Liver (tissue), 9 donors: Measurements from ENCODE around the gene BEST1. TPM values are rescaled to one million over a fixed set of nuclear protein-coding genes. Genes with fewer than 3 reads are reported as not detected.

Experiments used
- DNase-seq: peaks from one replicate; pipeline ENCODE4 v3.0.0-alpha.2; 2017; ENCODE audit warnings: low spot score
- H3K27ac ChIP-seq, 2 donors: one replicate each; pipeline ENCODE4 v1.7.0; 2013; ENCODE audit warnings: inconsistent platforms in 2 of 2, low read length in 2 of 2, control low read depth in 1 of 2, low read depth in 1 of 2, mild to moderate bottlenecking in 1 of 2
- H3K27me3 ChIP-seq, 4 donors: one replicate each; pipeline versions ENCODE4 v1.6.1 to v1.7.0; 2013; ENCODE audit warnings: low read length in 3 of 4, inconsistent platforms in 1 of 4, mild to moderate bottlenecking in 1 of 4, moderate library complexity in 1 of 4; ENCODE audit not compliant: control insufficient read depth in 4 of 4, insufficient read depth in 4 of 4
- H3K36me3 ChIP-seq, 4 donors: one replicate each; pipeline versions ENCODE4 v1.6.1 to v1.7.0; 2013; ENCODE audit warnings: low read length in 3 of 4, mild to moderate bottlenecking in 3 of 4, low read depth in 1 of 4, moderate library complexity in 1 of 4; ENCODE audit not compliant: control insufficient read depth in 4 of 4, insufficient read depth in 3 of 4
- H3K4me1 ChIP-seq, 4 donors: one replicate each; pipeline versions ENCODE4 v1.6.1 to v1.7.0; 2013; ENCODE audit warnings: low read length in 3 of 4, mild to moderate bottlenecking in 3 of 4, moderate library complexity in 1 of 4; ENCODE audit not compliant: control insufficient read depth in 4 of 4, insufficient read depth in 4 of 4
- H3K4me3 ChIP-seq, 3 donors: one replicate each; pipeline versions ENCODE4 v1.6.1 to v1.7.0; 2013; ENCODE audit warnings: low read length in 3 of 3, control low read depth in 1 of 3, low read depth in 1 of 3, mild to moderate bottlenecking in 1 of 3
- H3K9ac ChIP-seq, 2 donors: one replicate each; pipeline ENCODE4 v1.7.0; 2013; ENCODE audit warnings: low read length in 2 of 2, mild to moderate bottlenecking in 2 of 2, moderate library complexity in 2 of 2, control low read depth in 1 of 2, low read depth in 1 of 2
- H3K9me3 ChIP-seq, 4 donors: one replicate each; pipeline versions ENCODE4 v1.6.1 to v1.7.0; 2013; ENCODE audit warnings: low read length in 3 of 4; ENCODE audit not compliant: control insufficient read depth in 4 of 4
- ATF3 ChIP-seq: IDR thresholded peaks from 2 replicates; pipeline ENCODE4 v1.6.1; 2016; ENCODE audit warnings: antibody characterized with exemption
- CTCF ChIP-seq: fragments of 150-350 bp; IDR thresholded peaks from 2 replicates; pipeline ENCODE4 v1.5.1; 2017; ENCODE audit warnings: improper control_type of control experiment, low read depth, low read length; ENCODE audit not compliant: missing input control
- EGR1 ChIP-seq, 2 donors: IDR thresholded peaks; 2 replicates each; pipeline ENCODE4 v1.6.1; 2016 to 2018; ENCODE audit warnings: antibody characterized with exemption in 2 of 2, low read depth in 2 of 2
- FOXA1 ChIP-seq: IDR thresholded peaks from 2 replicates; pipeline ENCODE4 v1.6.1; 2016; ENCODE audit warnings: antibody characterized with exemption
- FOXA2 ChIP-seq: IDR thresholded peaks from 2 replicates; pipeline ENCODE4 v1.6.1; 2016; ENCODE audit warnings: antibody characterized with exemption
- GABPA ChIP-seq, 2 donors: IDR thresholded peaks in 1 of 2; conservative IDR thresholded peaks in 1 of 2; 2 replicates each; pipeline ENCODE4 v1.6.1; 2016; ENCODE audit warnings: antibody characterized with exemption in 2 of 2, mild to moderate bottlenecking in 1 of 2, moderate library complexity in 1 of 2
- HNF4G ChIP-seq: IDR thresholded peaks from 2 replicates; pipeline ENCODE4 v1.6.1; 2016; ENCODE audit warnings: antibody characterized with exemption
- JUND ChIP-seq, 2 donors: IDR thresholded peaks; 2 replicates each; pipeline ENCODE4 v1.6.1; 2016; ENCODE audit warnings: antibody characterized with exemption in 2 of 2
- MAX ChIP-seq: IDR thresholded peaks from 2 replicates; pipeline ENCODE4 v1.6.1; 2016; ENCODE audit warnings: antibody characterized with exemption
- NR2F2 ChIP-seq: IDR thresholded peaks from 2 replicates; pipeline ENCODE4 v1.6.1; 2016; ENCODE audit warnings: antibody characterized with exemption
- RAD21 ChIP-seq, 2 donors: IDR thresholded peaks; 2 replicates each; pipeline ENCODE4 v1.6.1; 2016; ENCODE audit warnings: antibody characterized with exemption in 2 of 2, mild to moderate bottlenecking in 2 of 2
- REST ChIP-seq: IDR thresholded peaks from 2 replicates; pipeline ENCODE4 v1.6.1; 2016; ENCODE audit warnings: antibody characterized with exemption, mild to moderate bottlenecking
- RXRA ChIP-seq, 2 donors: IDR thresholded peaks; 2 replicates each; pipeline ENCODE4 v1.6.1; 2017 to 2018; ENCODE audit warnings: antibody characterized with exemption in 2 of 2, mild to moderate bottlenecking in 1 of 2
- SP1 ChIP-seq: IDR thresholded peaks from 2 replicates; pipeline ENCODE4 v1.6.1; 2018; ENCODE audit warnings: antibody characterized with exemption, mild to moderate bottlenecking
- TAF1 ChIP-seq: conservative IDR thresholded peaks from 2 replicates; pipeline ENCODE4 v1.6.1; 2016; ENCODE audit warnings: antibody characterized with exemption, mild to moderate bottlenecking
- YY1 ChIP-seq: IDR thresholded peaks from 2 replicates; pipeline ENCODE4 v1.6.1; 2016; ENCODE audit warnings: antibody characterized with exemption, mild to moderate bottlenecking
- ZBTB33 ChIP-seq: IDR thresholded peaks from 2 replicates; pipeline ENCODE4 v1.6.1; 2016; ENCODE audit warnings: antibody characterized with exemption
- WGBS: extraction: QIAGEN DNeasy Blood & Tissue Kit; methylation state at CpG from one replicate; pipeline ENCODE4 v1.1.7; 2013; 5-methylcytosine and 5-hydroxymethylcytosine counted together
- polyA plus RNA-seq, 2 donors: library from polyadenylated mRNA; stranded (reverse) in 1 of 2; unstranded in 1 of 2; fragments of 200-250 nt in 1 of 2; fragments of >200 nt in 1 of 2; fragmentation: Nextera tagmentation in 1 of 2; extraction: Ambion mirVana in 1 of 2; gene quantifications; one replicate each; pipeline versions ENCODE4 v1.2.1 to v1.2.3, GENCODE V29; 2013 to 2015
- total RNA-seq, 2 donors: library from RNA; depleted of rRNA; stranded (reverse); fragments of >200 nt; gene quantifications; one replicate each; pipeline ENCODE4 v1.2.3, GENCODE V29; 2014
- donor health status: healthy.
- donor health status: healthy.
- donor health status: healthy.
- donor health status: healthy.
- donor health status: healthy.

Gene BEST1
- total and polyA plus RNA-seq, 4 donors: 0.22 to 1.6 (median 1.1) TPM

GRCh38 chr11:61927501-61927900 lies 22.6 kb upstream of the BEST1 start:
- H3K36me3 ChIP-seq: no peaks in the 10 kb centered on the region
- no peaks in the 10 kb centered on the region for H3K27me3 ChIP-seq
- DNase-seq: no peak
- no peak overlapping the region for H3K27ac ChIP-seq
- no peaks in the 10 kb centered on the region for H3K9me3 ChIP-seq
- 94% methylated on average over 1 of the region's 1 CpG for WGBS
- H3K4me3 ChIP-seq: no peak overlapping the region
- TF ChIP-seq FOXA1 (no peak), HNF4G (no peak), EGR1 (IDR thresholded peaks at IDR 0.05; ENCODE audit: low read depth in 2 of 2) (no peak), TAF1 (no peak), JUND (IDR thresholded peaks at IDR 0.05) (no peak), FOXA2 (no peak), CTCF (no peak), ATF3 (no peak), RAD21 (IDR thresholded peaks at IDR 0.05) (no peak), ZBTB33 (no peak)
- H3K9ac ChIP-seq: no peak overlapping the region
- peaks cover 0 to 9% (median 4%) of the 10 kb centered on the region in 4 donors for H3K4me1 ChIP-seq

- Histone ChIP-seq H3K9ac (no peak overlapping the region), H3K27ac (no peak overlapping the region)
Observed at GRCh38 chr11:61928606-61929005, 21.5 kb upstream of the BEST1 start.

More at GRCh38 chr11:61928606-61929005, 21.5 kb upstream of the BEST1 start:
- Histone ChIP-seq H3K27me3 (no peaks in the 10 kb centered on the region), H3K4me3 (no peak overlapping the region), H3K9me3 (no peaks in the 10 kb centered on the region), H3K36me3 (no peaks in the 10 kb centered on the region), H3K4me1 (peaks cover 0 to 2% (median 0%) of the 10 kb centered on the region in 4 donors)
- no peak for DNase-seq
- TF ChIP-seq NR2F2 (no peak), MAX (no peak), TAF1 (no peak), SP1 (no peak), HNF4G (no peak), YY1 (no peak), ATF3 (no peak), EGR1 (IDR thresholded peaks at IDR 0.05; ENCODE audit: low read depth in 2 of 2) (no peak), RAD21 (IDR thresholded peaks at IDR 0.05) (no peak), FOXA1 (no peak), CTCF (no peak), FOXA2 (no peak), JUND (IDR thresholded peaks at IDR 0.05) (no peak), RXRA (IDR thresholded peaks at IDR 0.05) (no peak), ZBTB33 (no peak), REST (no peak), GABPA (IDR thresholded peaks at IDR 0.05 in 1 of 2, conservative IDR thresholded peaks at IDR 0.05 in 1 of 2) (no peak)
